Upper lobe of left lung (tissue), 4 donors: ENCODE data around the gene GMCL2.

Experiments
- CTCF ChIP-seq, 6 experiments: fragments of 450-650 bp in 4 of 6; fragments of 200-600 bp in 2 of 6; sonication (generic) in 2 of 6; IDR thresholded peaks; one replicate each; pipeline ENCODE4 v1.5.1; 2016 to 2019; ENCODE audit warnings: antibody characterized with exemption in 6 of 6
- EP300 ChIP-seq, 4 donors: sonication (generic); formaldehyde crosslinking; IDR thresholded peaks; one replicate each; pipeline ENCODE4 v1.5.1; 2017; ENCODE audit warnings: antibody characterized with exemption in 4 of 4, control low read depth in 2 of 4
- POLR2AphosphoS5 ChIP-seq, 2 donors: sonication (generic); formaldehyde crosslinking; IDR thresholded peaks; one replicate each; pipeline ENCODE4 v1.5.1; 2017; ENCODE audit warnings: antibody characterized with exemption in 2 of 2

DNA sequence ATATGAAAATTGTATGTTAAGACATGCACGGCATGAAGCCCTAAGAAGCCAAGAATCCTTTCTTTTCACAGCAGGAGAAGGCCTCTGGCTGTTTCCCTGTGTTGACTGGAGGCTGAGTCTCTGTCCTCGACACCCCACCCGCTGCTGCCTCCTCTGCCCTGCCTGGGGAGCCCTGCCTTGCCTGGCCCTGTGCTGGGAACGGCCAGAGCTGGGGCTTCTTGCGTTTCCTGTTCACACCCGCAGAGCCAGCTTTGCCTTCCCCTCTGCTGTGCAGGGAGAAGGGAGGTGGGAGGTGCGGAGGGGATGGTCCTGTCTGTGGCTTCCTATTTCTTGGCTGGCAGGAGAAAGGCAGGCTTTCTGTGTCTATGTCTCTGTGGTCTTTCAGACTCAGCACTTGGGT is 6.9 kb upstream of the GMCL2 start:
- no peak for TF ChIP-seq CTCF (IDR thresholded peaks at IDR 0.05)
- no peak for TF ChIP-seq EP300 (IDR thresholded peaks at IDR 0.05)
- TF ChIP-seq POLR2AphosphoS5 (IDR thresholded peaks at IDR 0.05): no peak
